Pancreas (tissue), 10 donors: ENCODE measurements around the gene CALR. TPM values are rescaled to one million over a fixed set of nuclear protein-coding genes. Genes with fewer than 3 reads are reported as not detected.

Experiments used
- ATAC-seq, 4 donors: fragments of 200-7000 bp; cut with Tn5 transposase; one replicate each; pipeline versions ENCODE4 v1.8.0 to v1.9.1; 2020; ENCODE audit warnings: mild to moderate bottlenecking in 4 of 4, moderate library complexity in 4 of 4
- DNase-seq, 6 donors: peaks; one replicate each; pipeline ENCODE4 v3.0.0-alpha.2; 2020
- FAIRE-seq: peaks from 2 replicates; lab custom pipeline; 2012; peaks lifted over from hg19 to GRCh38; lab: Jason Lieb, UNC
- H3K27ac ChIP-seq, 4 donors: fragments of 200-600 bp; sonication (generic); 1 replicate in 3 of 4; 2 replicates in 1 of 4; pipeline versions ENCODE4 v1.5.0 to v1.8.0; 2020
- H3K27me3 ChIP-seq, 4 donors: fragments of 200-600 bp; one replicate each; pipeline ENCODE4 v1.8.0; 2021
- H3K36me3 ChIP-seq, 3 donors: fragments of 200-600 bp; sonication (generic) in 1 of 3; one replicate each; pipeline versions ENCODE4 v1.5.0 to v1.8.0; 2020 to 2021
- H3K4me1 ChIP-seq, 3 donors: fragments of 200-600 bp; one replicate each; pipeline ENCODE4 v1.8.0; 2021
- H3K4me3 ChIP-seq, 4 donors: fragments of 200-600 bp; sonication (generic) in 2 of 4; one replicate each; pipeline versions ENCODE4 v1.5.0 to v1.8.0; 2020 to 2021
- H3K9me3 ChIP-seq, 4 donors: fragments of 200-600 bp; one replicate each; pipeline ENCODE4 v1.8.0; 2021
- WGBS, 2 donors: extraction: QIAGEN DNeasy Blood & Tissue Kit; methylation state at CpG; one replicate each; pipeline ENCODE4 v1.1.7; 2013; 5-methylcytosine and 5-hydroxymethylcytosine counted together
- intact Hi-C, 3 donors: fragments of 100-400 bp; cut with DNase I; formaldehyde crosslinking; loops; one replicate each; pipeline versions ENCODE4 v1.11.1 to v1.14.2; 2022
- polyA plus RNA-seq, 2 donors: library from polyadenylated mRNA; stranded (reverse); fragments of 200-250 nt; gene quantifications; one replicate each; pipeline ENCODE4 v1.2.3, GENCODE V29; 2013
- total RNA-seq, 6 donors: library from RNA; stranded (reverse); fragmentation: NEBNext Ultra II Directional in 4 of 6; extraction: Animal tissue kit (Norgen Biotek cat#: 25700) in 4 of 6; gene quantifications; one replicate each; pipeline versions ENCODE4 v1.2.1 to v1.2.4, GENCODE V29; 2021 to 2023
- TF ChIP-seq, protein P1 (sequence below), 4 donors: fragments of 200-600 bp; sonication (generic) in 3 of 4; IDR thresholded peaks; one replicate each; pipeline versions ENCODE4 v1.5.0 to v1.8.0; 2021; ENCODE audit warnings: antibody characterized with exemption in 4 of 4
- donor health status: healthy with polysubstance abuse.
- donor health status: DM: no; HTN: no; CAD: no; lungs with moderate emphysema.
- donor health status: DM: no; HTN: no; CAD: no.
- donor health status: control.
- donor health status: control.
- donor health status: Bipolar disorder and iron deficiency.
- donor health status: DM: yes; HTN: yes; CAD: no.
- donor health status: DM: no; HTN: no; CAD: no.
- donor health status: DM: no; HTN: no; CAD: no.
- donor health status: DM: yes; HTN: yes; CAD: no.

The CALR gene
- total and polyA plus RNA-seq, 8 donors, result 132 to 681 (median 305) TPM

DNA sequence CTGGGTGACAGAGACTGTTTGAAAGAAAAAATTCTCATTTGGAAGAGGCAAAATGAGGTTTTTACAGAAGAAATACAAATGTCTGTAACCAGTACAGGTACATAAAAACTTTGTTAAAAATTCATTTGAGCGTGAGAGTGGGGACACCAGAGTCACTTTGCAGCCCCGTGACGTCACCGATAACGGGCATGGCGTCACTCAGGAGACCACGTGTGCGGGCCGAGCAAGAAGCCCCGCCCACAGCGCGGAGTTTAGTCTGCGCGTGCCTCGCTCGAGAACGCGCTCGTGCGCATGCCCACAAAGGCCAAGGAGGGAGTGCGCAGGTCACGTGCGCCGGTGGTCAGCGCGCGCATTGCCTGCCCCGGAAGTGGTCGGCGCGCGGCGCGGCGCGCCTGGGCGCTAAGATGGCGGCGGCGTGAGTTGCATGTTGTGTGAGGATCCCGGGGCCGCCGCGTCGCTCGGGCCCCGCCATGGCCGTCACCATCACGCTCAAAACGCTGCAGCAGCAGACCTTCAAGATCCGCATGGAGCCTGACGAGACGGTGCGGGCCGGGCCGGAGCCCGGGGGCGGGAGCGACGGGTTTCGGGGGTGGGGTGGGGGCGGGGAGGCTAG, 7.2 kb downstream of the CALR start, which contains the start of gene RAD23A:
Gene RAD23A, plus strand, starts transcription at position 384 of the 613 bp plus-strand sequence. Its CDS starts 87 bp downstream, at position 471.
- intact Hi-C loops, result no loop called here

DNA sequence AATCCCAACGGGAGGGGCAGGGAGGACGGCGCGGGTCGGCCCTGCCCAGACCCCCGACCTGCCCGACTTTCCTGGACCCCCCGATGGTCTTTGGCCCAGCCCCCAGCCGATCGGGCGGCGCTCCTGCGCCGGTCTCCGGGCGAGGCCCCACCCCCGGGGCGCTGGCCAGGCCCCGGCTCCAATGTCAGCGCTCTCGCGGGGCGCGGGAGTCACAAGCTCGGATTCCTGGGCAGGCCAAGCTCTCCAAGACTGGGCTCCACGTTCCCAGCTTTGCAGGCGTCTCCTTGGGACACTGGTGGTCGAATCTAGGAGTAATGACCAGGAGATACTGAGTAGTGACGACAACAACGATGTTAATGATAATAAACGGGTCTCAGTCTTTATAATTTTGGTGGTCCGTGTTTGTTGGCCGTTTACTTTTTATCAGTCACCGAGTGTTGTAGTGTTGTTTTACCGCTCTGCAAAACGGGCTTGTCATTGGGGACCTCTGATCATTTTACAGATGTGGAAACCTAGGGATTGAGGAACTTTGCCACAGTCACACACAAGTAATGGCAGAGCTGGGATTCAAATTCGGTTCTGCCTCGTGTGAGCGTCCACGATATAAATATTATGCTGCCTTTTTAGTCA, 7.8 kb downstream of the CALR start:
- Histone ChIP-seq H3K27me3 (no peaks in the 10 kb centered on the region), H3K4me3 (peak overlapping the region; percentile 76 to 93 (median 84)), H3K27ac (peak overlapping the region; percentile 82 to 90 (median 86)), H3K9me3 (no peaks in the 10 kb centered on the region), H3K36me3 (peaks cover 4 to 68% (median 37%) of the 10 kb centered on the region in 3 donors), H3K4me1 (peaks cover 7 to 24% (median 9%) of the 10 kb centered on the region in 3 donors)
- intact Hi-C loops, result no loop called here
- TF ChIP-seq, protein P1, sequence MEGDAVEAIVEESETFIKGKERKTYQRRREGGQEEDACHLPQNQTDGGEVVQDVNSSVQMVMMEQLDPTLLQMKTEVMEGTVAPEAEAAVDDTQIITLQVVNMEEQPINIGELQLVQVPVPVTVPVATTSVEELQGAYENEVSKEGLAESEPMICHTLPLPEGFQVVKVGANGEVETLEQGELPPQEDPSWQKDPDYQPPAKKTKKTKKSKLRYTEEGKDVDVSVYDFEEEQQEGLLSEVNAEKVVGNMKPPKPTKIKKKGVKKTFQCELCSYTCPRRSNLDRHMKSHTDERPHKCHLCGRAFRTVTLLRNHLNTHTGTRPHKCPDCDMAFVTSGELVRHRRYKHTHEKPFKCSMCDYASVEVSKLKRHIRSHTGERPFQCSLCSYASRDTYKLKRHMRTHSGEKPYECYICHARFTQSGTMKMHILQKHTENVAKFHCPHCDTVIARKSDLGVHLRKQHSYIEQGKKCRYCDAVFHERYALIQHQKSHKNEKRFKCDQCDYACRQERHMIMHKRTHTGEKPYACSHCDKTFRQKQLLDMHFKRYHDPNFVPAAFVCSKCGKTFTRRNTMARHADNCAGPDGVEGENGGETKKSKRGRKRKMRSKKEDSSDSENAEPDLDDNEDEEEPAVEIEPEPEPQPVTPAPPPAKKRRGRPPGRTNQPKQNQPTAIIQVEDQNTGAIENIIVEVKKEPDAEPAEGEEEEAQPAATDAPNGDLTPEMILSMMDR (IDR thresholded peaks at IDR 0.05), result no peak
- DNase-seq (peak; percentile 58 to 88 (median 76)), FAIRE-seq (no peak), ATAC-seq (peak; percentile 69 to 83 (median 80))
- 0 to 1% methylated on average over 25 to 40 of the region's 40 CpGs for WGBS, 2 donors

More for the DNA sequence above, 7.2 kb downstream of the CALR start, which contains the start of gene RAD23A:
- peaks cover 9 to 70% (median 41%) of the 10 kb centered on the region in 3 donors for H3K36me3 ChIP-seq
- no peaks in the 10 kb centered on the region for H3K9me3 ChIP-seq
- H3K27me3 ChIP-seq, result no peaks in the 10 kb centered on the region
- peak within 1 kb of the TSS; percentile 76 to 93 (median 84) for H3K4me3 ChIP-seq
- 0 to 1% methylated on average over 49 to 61 of the region's 62 CpGs for WGBS, 2 donors
- TF ChIP-seq, protein P1 (IDR thresholded peaks at IDR 0.05), result no peak
- DNase-seq (peak; percentile 95 to 100 (median 100)), FAIRE-seq (no peak), ATAC-seq (peak; percentile 90 to 95 (median 94))
- H3K27ac ChIP-seq, result peak within 1 kb of the TSS; percentile 82 to 90 (median 86)
- H3K4me1 ChIP-seq, result peaks cover 12 to 24% (median 12%) of the 10 kb centered on the region in 3 donors

DNA sequence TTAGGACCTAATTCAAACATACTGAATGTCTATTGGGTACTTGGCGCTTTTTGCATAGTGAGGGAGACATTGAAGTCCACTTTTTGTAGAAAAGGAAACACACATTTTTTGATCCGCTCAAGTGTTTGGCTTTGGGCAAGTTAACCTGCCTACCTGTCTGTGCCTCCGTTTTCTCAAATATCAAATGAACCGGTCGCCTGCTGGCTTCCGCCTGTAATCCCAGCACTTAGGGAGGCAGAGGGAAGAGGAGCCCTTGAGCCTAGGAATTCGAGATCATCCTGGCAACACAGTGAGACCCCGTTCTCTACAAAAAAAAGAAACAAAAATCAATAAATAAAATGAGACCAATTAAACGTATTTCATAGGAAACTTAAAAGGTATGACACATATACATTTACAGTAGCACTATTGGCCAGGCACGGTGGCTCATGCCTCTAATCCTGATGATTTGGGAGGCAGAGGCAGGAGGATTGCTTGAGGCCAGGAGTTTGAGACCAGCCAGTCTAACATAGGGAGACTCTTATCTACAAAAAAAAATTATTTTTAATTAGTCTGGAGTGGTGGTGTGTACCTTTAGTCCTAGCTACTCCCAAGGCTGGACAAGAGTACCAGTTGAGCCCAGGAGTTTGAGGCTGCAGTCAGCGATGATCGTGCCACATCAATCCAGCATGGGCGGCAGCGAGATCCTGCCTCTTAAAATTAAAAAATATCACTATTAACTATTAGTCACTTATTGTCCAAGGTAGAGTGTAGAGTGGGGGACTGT, 8.5 kb downstream of the CALR start:
- TF ChIP-seq, protein P1 (IDR thresholded peaks at IDR 0.05), result no peak
- intact Hi-C loops, result no loop called here
- no peaks in the 10 kb centered on the region for H3K27me3 ChIP-seq
- H3K4me3 ChIP-seq, result peak overlapping the region in 3 of 4 donors; percentile 81 to 93 (median 86)
- FAIRE-seq (no peak), DNase-seq (no peak), ATAC-seq (no peak)
- H3K4me1 ChIP-seq, result peaks cover 7 to 19% (median 9%) of the 10 kb centered on the region in 3 donors
- H3K27ac ChIP-seq, result peak overlapping the region in 2 of 4 donors; percentile 87 to 90
- H3K36me3 ChIP-seq, result peaks cover 4 to 68% (median 40%) of the 10 kb centered on the region in 3 donors
- no peaks in the 10 kb centered on the region for H3K9me3 ChIP-seq
- WGBS, 2 donors, result 53 to 64% methylated on average over 14 of the region's 14 CpGs

DNA sequence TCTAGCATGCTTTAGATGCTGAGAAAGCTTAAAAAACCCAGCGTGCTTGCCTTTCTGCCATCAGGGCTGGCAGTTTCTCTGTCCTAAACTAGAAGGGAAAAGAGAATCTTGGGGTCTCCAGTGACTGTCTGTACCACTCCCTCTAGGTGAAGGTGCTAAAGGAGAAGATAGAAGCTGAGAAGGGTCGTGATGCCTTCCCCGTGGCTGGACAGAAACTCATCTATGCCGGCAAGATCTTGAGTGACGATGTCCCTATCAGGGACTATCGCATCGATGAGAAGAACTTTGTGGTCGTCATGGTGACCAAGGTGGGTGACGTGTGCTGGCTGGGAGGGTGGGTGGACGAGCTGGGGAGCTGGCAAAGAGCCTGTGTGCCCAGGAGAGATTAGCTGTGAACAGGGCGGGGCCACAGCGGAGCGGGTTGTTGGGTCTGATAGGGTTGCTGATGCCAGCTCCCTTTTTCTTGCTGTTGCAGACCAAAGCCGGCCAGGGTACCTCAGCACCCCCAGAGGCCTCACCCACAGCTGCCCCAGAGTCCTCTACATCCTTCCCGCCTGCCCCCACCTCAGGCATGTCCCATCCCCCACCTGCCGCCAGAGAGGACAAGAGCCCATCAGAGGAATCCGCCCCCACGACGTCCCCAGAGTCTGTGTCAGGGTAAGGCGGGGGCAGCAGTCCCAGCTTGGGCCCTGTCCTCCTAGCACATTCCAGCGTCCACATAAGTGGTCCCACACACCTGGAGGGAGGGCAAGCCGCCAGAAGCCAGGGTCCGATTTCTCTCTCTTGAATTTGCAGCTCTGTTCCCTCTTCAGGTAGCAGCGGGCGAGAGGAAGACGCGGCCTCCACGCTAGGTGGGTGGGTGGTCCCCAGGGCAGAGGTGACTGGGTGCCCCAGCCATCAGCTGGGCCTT, 9.5 kb downstream of the CALR start:
- 74 to 79% methylated on average over 27 to 28 of the region's 28 CpGs for WGBS, 2 donors

More for the DNA sequence above, 9.5 kb downstream of the CALR start:
- Histone ChIP-seq H3K27me3 (no peaks in the 10 kb centered on the region), H3K4me3 (no peak overlapping the region), H3K36me3 (peaks cover 4 to 60% (median 40%) of the 10 kb centered on the region in 3 donors), H3K9me3 (no peaks in the 10 kb centered on the region), H3K4me1 (peaks cover 7 to 17% (median 9%) of the 10 kb centered on the region in 3 donors), H3K27ac (no peak overlapping the region)
- intact Hi-C loops, result no loop called here
- no peak for FAIRE-seq
- no peak for ATAC-seq
- peak in 3 of 6 donors; percentile 31 to 75 (median 61) for DNase-seq
- TF ChIP-seq, protein P1 (IDR thresholded peaks at IDR 0.05), result no peak
